Measurements from ENCODE around the gene CELF2.

Gene CELF2

GRCh38 chr10:11300026-11300425 lies 282.4 kb downstream of the CELF2 start:
- no peak for DNase-seq (ENCODE audit: low read depth, low spot score)
- in situ Hi-C loops (cut with HindIII; ENCODE audit: low sequenced_read_pairs) = no loop called here
- no peak overlapping the region for H3K4me3 ChIP-seq (ENCODE audit: low read depth, low read length)
- no peak for TF ChIP-seq CTCF (IDR thresholded peaks at IDR 0.05; ENCODE audit: low read depth, low read length)

- in situ Hi-C loops (cut with HindIII; ENCODE audit: low sequenced_read_pairs) = no loop called here
- H3K4me3 ChIP-seq (ENCODE audit: low read depth, low read length) = no peak overlapping the region
- TF ChIP-seq CTCF (IDR thresholded peaks at IDR 0.05; ENCODE audit: low read depth, low read length) = no peak
- no peak for DNase-seq (ENCODE audit: low read depth, low spot score)
These were observed 282.9 kb downstream of the CELF2 start for GRCh38 chr10:11300563-11300962.

- in situ Hi-C loops (cut with HindIII; ENCODE audit: low sequenced_read_pairs) = no loop called here
- TF ChIP-seq CTCF (IDR thresholded peaks at IDR 0.05; ENCODE audit: low read depth, low read length) = no peak
- no peak for DNase-seq (ENCODE audit: low read depth, low spot score)
- H3K4me3 ChIP-seq (ENCODE audit: low read depth, low read length) = no peak overlapping the region
These were observed 284.0 kb downstream of the CELF2 start for GRCh38 chr10:11301571-11302111.

GRCh38 chr10:11302181-11302580 lies 284.5 kb downstream of the CELF2 start:
- TF ChIP-seq CTCF (IDR thresholded peaks at IDR 0.05; ENCODE audit: low read depth, low read length) = no peak
- in situ Hi-C loops (cut with HindIII; ENCODE audit: low sequenced_read_pairs) = no loop called here
- H3K4me3 ChIP-seq (ENCODE audit: low read depth, low read length) = no peak overlapping the region
- DNase-seq (ENCODE audit: low read depth, low spot score) = no peak

GRCh38 chr10:11303361-11304170 lies 285.9 kb downstream of the CELF2 start:
- in situ Hi-C loops (cut with HindIII; ENCODE audit: low sequenced_read_pairs) = no loop called here
- no peak for DNase-seq (ENCODE audit: low read depth, low spot score)
- no peak for TF ChIP-seq CTCF (IDR thresholded peaks at IDR 0.05; ENCODE audit: low read depth, low read length)
- H3K4me3 ChIP-seq (ENCODE audit: low read depth, low read length) = no peak overlapping the region

GRCh38 chr10:11304906-11305585 lies 287.4 kb downstream of the CELF2 start:
- no peak overlapping the region for H3K4me3 ChIP-seq (ENCODE audit: low read depth, low read length)
- in situ Hi-C loops (cut with HindIII; ENCODE audit: low sequenced_read_pairs) = no loop called here
- no peak for DNase-seq (ENCODE audit: low read depth, low spot score)
- no peak for TF ChIP-seq CTCF (IDR thresholded peaks at IDR 0.05; ENCODE audit: low read depth, low read length)

All from astrocyte of the spinal cord (primary cell).